IMR-90 (cell line): ENCODE results near the gene PLCH1. TPM values are rescaled to one million over a fixed set of nuclear protein-coding genes. Genes with fewer than 3 reads are reported as not detected.

Experiments used
- ATAC-seq: fragments of 200-7000 bp; cut with Tn5 transposase; 2 replicates; pipeline ENCODE4 v1.9.1; 2020; ENCODE audit warnings: low read depth, mild to moderate bottlenecking, moderate library complexity
- BruUV-seq: library from RNA; stranded (reverse); fragments of 400-500 nt; replicated peaks from 2 replicates; lab custom pipeline; 2021; lab: Mats Ljungman, UMichigan
- CTCF ChIA-PET: fragments of 300-600 bp; formaldehyde crosslinking; extraction: SDS; loops from one replicate; lab custom pipeline; 2021; ENCODE audit warnings: antibody characterized with exemption; lab: Yijun Ruan, JAX
- POLR2A ChIA-PET: fragments of 300-600 bp; sonication (Branson Sonifier 250); formaldehyde crosslinking; loops from one replicate; lab custom pipeline; 2022; ENCODE audit warnings: antibody characterized with exemption; ENCODE audit not compliant: unreplicated experiment; lab: Charles Lee
- DNase-seq: peaks from one replicate; pipeline ENCODE4 v3.0.0; 2013
- H2AFZ ChIP-seq: replicated peaks from 2 replicates; pipeline ENCODE3; 2013; ENCODE audit warnings: low read length, mild to moderate bottlenecking; ENCODE audit not compliant: poor library complexity
- H2AK5ac ChIP-seq: 2 replicates; pipeline ENCODE4 v1.6.1; 2013; ENCODE audit warnings: low read depth, low read length, inconsistent platforms
- H2AK9ac ChIP-seq: replicated peaks from 2 replicates; pipeline ENCODE3; 2013; ENCODE audit warnings: mild to moderate bottlenecking, low read depth, low read length, moderate library complexity; ENCODE audit not compliant: poor library complexity
- H2BK120ac ChIP-seq: 2 replicates; pipeline ENCODE4 v1.6.1; 2013; ENCODE audit warnings: low read depth, low read length, inconsistent platforms
- H2BK15ac ChIP-seq: 3 replicates; pipeline ENCODE4 v1.6.1; 2013; ENCODE audit warnings: low read depth, low read length, inconsistent platforms
- H2BK20ac ChIP-seq: 2 replicates; pipeline ENCODE4 v1.6.1; 2013; ENCODE audit warnings: low read depth, mild to moderate bottlenecking, inconsistent platforms, low read length, moderate library complexity
- H2BK5ac ChIP-seq: 2 replicates; pipeline ENCODE4 v1.6.1; 2013; ENCODE audit warnings: mild to moderate bottlenecking, low read depth, low read length, inconsistent platforms; ENCODE audit not compliant: poor library complexity, severe bottlenecking
- H3K14ac ChIP-seq: replicated peaks from 2 replicates; pipeline ENCODE4 v1.6.1; 2013; ENCODE audit warnings: low read depth, low read length, inconsistent platforms
- H3K18ac ChIP-seq: 2 replicates; pipeline ENCODE4 v1.6.1; 2013; ENCODE audit warnings: low read depth, low read length, control low read depth
- H3K23ac ChIP-seq: 2 replicates; pipeline ENCODE4 v1.6.1; 2013; ENCODE audit warnings: low read depth, low read length, inconsistent platforms
- H3K27ac ChIP-seq: 2 replicates; pipeline ENCODE4 v1.5.1; 2013; ENCODE audit warnings: mild to moderate bottlenecking, control low read depth, low read length; ENCODE audit not compliant: insufficient read depth
- H3K27me3 ChIP-seq: 2 replicates; pipeline ENCODE4 v1.6.1; 2013; ENCODE audit warnings: low read length; ENCODE audit not compliant: control insufficient read depth, insufficient read depth
- H3K36me3 ChIP-seq: 2 replicates; pipeline ENCODE4 v1.6.1; 2013; ENCODE audit warnings: low read length, mixed read lengths; ENCODE audit not compliant: control insufficient read depth, insufficient read depth
- H3K4ac ChIP-seq: 2 replicates; pipeline ENCODE4 v1.6.1; 2013; ENCODE audit warnings: low read depth, low read length, inconsistent platforms
- H3K4me1 ChIP-seq: 2 replicates; pipeline ENCODE4 v1.6.1; 2013; ENCODE audit warnings: low read length, mixed read lengths; ENCODE audit not compliant: control insufficient read depth, insufficient read depth
- H3K4me2 ChIP-seq: 2 replicates; pipeline ENCODE4 v1.6.1; 2013; ENCODE audit warnings: low read depth, mild to moderate bottlenecking, control low read depth, low read length, moderate library complexity
- H3K4me3 ChIP-seq: 2 replicates; pipeline ENCODE4 v1.5.1; 2013; ENCODE audit warnings: low read depth, mild to moderate bottlenecking, control low read depth, low read length, moderate library complexity; ENCODE audit not compliant: insufficient read depth
- H3K56ac ChIP-seq: 2 replicates; pipeline ENCODE4 v1.6.1; 2013; ENCODE audit warnings: low read length, inconsistent platforms; ENCODE audit not compliant: insufficient read depth; ENCODE audit errors: extremely low read depth
- H3K79me1 ChIP-seq, 2 experiments: 2 replicates each; pipeline ENCODE4 v1.6.1; 2013; ENCODE audit warnings: low read length in 2 of 2, inconsistent platforms in 1 of 2, low read depth in 1 of 2
- H3K9ac ChIP-seq: 2 replicates; pipeline ENCODE4 v1.6.1; 2013; ENCODE audit warnings: low read depth, low read length, control low read depth
- H3K9me1 ChIP-seq: 2 replicates; pipeline ENCODE4 v1.6.1; 2013; ENCODE audit warnings: low read length, inconsistent platforms; ENCODE audit not compliant: insufficient read depth
- H3K9me3 ChIP-seq: 2 replicates; pipeline ENCODE4 v1.6.1; 2013; ENCODE audit warnings: low read length; ENCODE audit not compliant: control insufficient read depth, insufficient read depth
- H4K20me1 ChIP-seq: 2 replicates; pipeline ENCODE4 v1.6.1; 2013; ENCODE audit warnings: low read length, inconsistent platforms; ENCODE audit not compliant: insufficient read depth
- H4K5ac ChIP-seq: 2 replicates; pipeline ENCODE4 v1.6.1; 2013; ENCODE audit warnings: mild to moderate bottlenecking, low read depth, low read length, control low read depth
- H4K8ac ChIP-seq, 2 experiments: 2 replicates each; pipeline ENCODE4 v1.6.1; 2013; ENCODE audit warnings: low read depth in 2 of 2, low read length in 2 of 2, control low read depth in 1 of 2, inconsistent platforms in 1 of 2
- H4K91ac ChIP-seq: 2 replicates; pipeline ENCODE4 v1.6.1; 2013; ENCODE audit warnings: low read depth, low read length, inconsistent platforms; ENCODE audit not compliant: insufficient read depth
- MAZ ChIP-seq: IDR thresholded peaks from 2 replicates; pipeline ENCODE4 v1.6.1; 2012; ENCODE audit warnings: low read depth, mild to moderate bottlenecking, low read length, improper control_type of control experiment, moderate library complexity, borderline replicate concordance
- NFE2L2 ChIP-seq: fragments of 150-350 bp; IDR thresholded peaks from 2 replicates; pipeline ENCODE4 v1.6.1; 2016; ENCODE audit warnings: low read depth, mild to moderate bottlenecking, low read length
- dilution Hi-C: fragments of 300-500 bp; cut with HindIII; formaldehyde crosslinking; loops from one replicate; pipeline ENCODE4 v1.14.3; 2018; ENCODE audit warnings: low sequenced_read_pairs; ENCODE audit not compliant: unreplicated experiment
- in situ Hi-C: fragments of 300-500 bp; cut with MboI; formaldehyde crosslinking; loops from 3 replicates; pipeline ENCODE4 v1.14.3; 2019; ENCODE audit warnings: low sequenced_read_pairs, inconsistent platforms, mixed read lengths
- intact Hi-C: fragments of 100-400 bp; cut with micrococcal nuclease; formaldehyde crosslinking; loops from 2 replicates; pipeline ENCODE4 v1.10.0; 2022
- polyA plus RNA-seq, 3 experiments: library from polyadenylated mRNA; depleted of rRNA; stranded (reverse); fragments of >200 nt; gene quantifications; 2 replicates each; pipeline ENCODE4 v1.2.3, GENCODE V29; 2012; ENCODE audit warnings: low replicate concordance in 1 of 3
- total RNA-seq: library from RNA; depleted of rRNA; stranded (reverse); fragments of >200 nt; gene quantifications from 2 replicates; pipeline ENCODE4 v1.2.3, GENCODE V29; 2012

PLCH1 gene
- total and polyA plus RNA-seq, 2 of the 4 experiments (the other 2 are of a cell fraction), result not detected

- POLR2A ChIA-PET, result no interaction called here
Measured at GRCh38 chr3:155741603-155742002, 3.3 kb downstream of the PLCH1 start.

More at GRCh38 chr3:155741603-155742002, 3.3 kb downstream of the PLCH1 start:
- no peaks in the 10 kb centered on the region for H3K9me3 ChIP-seq
- dilution Hi-C loops, result no loop called here
- no peak overlapping the region for H2BK5ac ChIP-seq
- no peak overlapping the region for H3K4me2 ChIP-seq
- TF ChIP-seq MAZ (no peak), NFE2L2 (no peak)
- intact Hi-C loops, result no loop called here
- no TSS peak for BruUV-seq
- DNase-seq, result no peak
- H4K20me1 ChIP-seq, result no peaks in the 10 kb centered on the region
- H3K36me3 ChIP-seq, result no peaks in the 10 kb centered on the region
- ATAC-seq, result no peak
- H4K8ac ChIP-seq, result no peak overlapping the region
- no peak overlapping the region for H3K4me3 ChIP-seq
- no peak overlapping the region for H3K4ac ChIP-seq
- H3K4me1 ChIP-seq, result no peaks in the 10 kb centered on the region; the same call in 1 of the 2 replicates
- peaks cover 40% of the 10 kb centered on the region for H3K27me3 ChIP-seq
- no peak overlapping the region for H3K14ac ChIP-seq
- H3K56ac ChIP-seq, result no peak overlapping the region
- no peak overlapping the region for H3K9ac ChIP-seq
- H3K18ac ChIP-seq, result no peak overlapping the region
- H2BK20ac ChIP-seq, result no peak overlapping the region
- H2BK120ac ChIP-seq, result no peak overlapping the region
- in situ Hi-C loops, result no loop called here
- H4K91ac ChIP-seq, result no peak overlapping the region
- H2BK15ac ChIP-seq, result no peak overlapping the region
- H3K79me1 ChIP-seq, result no peaks in the 10 kb centered on the region
- no peak overlapping the region for H2AFZ ChIP-seq
- H3K9me1 ChIP-seq, result no peaks in the 10 kb centered on the region
- H2AK9ac ChIP-seq, result no peak overlapping the region
- no peak overlapping the region for H3K23ac ChIP-seq
- CTCF ChIA-PET, result no interaction called here
- H4K5ac ChIP-seq, result no peak overlapping the region
- no peak overlapping the region for H3K27ac ChIP-seq
- H2AK5ac ChIP-seq, result no peak overlapping the region
